HepG2 (cell line): ENCODE results near the gene THSD8. TPM values are rescaled to one million over a fixed set of nuclear protein-coding genes. Genes with fewer than 3 reads are reported as not detected.

Experiments
- ATAC-seq: fragments of 200-7000 bp; cut with Tn5 transposase; 3 replicates; pipeline ENCODE4 v1.9.1; 2020; ENCODE audit warnings: mild to moderate bottlenecking, moderate library complexity
- BruUV-seq: library from RNA; stranded (reverse); fragments of 400-500 nt; replicated peaks from 2 replicates; lab custom pipeline; 2021; lab: Mats Ljungman, UMichigan
- CTCF ChIA-PET: fragments of 300-600 bp; formaldehyde crosslinking; extraction: SDS; loops from one replicate; lab custom pipeline; 2021; ENCODE audit warnings: low total read pairs, inconsistent platforms, low intra/inter-chr PET ratio; lab: Yijun Ruan, JAX
- POLR2A ChIA-PET: fragments of 350-600 bp; sonication (Branson Sonifier 250); formaldehyde crosslinking; loops from one replicate; lab custom pipeline; 2020; ENCODE audit warnings: antibody characterized with exemption, inconsistent platforms; lab: Yijun Ruan, JAX
- DNase-seq: peaks from one replicate; pipeline ENCODE4 v3.0.0-alpha.2; 2015; ENCODE audit warnings: low spot score
- FAIRE-seq: peaks from 3 replicates; lab custom pipeline; 2011; peaks lifted over from hg19 to GRCh38; lab: Jason Lieb, UNC
- H2AFZ ChIP-seq: one replicate; pipeline ENCODE4 v1.6.1; 2011; ENCODE audit warnings: low read length, inconsistent platforms
- H3K27ac ChIP-seq: fragments of 300-600 bp; 3 replicates; pipeline ENCODE4 v1.8.0; 2011; ENCODE audit warnings: mixed run types, mild to moderate bottlenecking, mixed read lengths, low read length, inconsistent platforms; ENCODE audit not compliant: insufficient read depth; ENCODE audit errors: extremely low read length
- H3K27me3 ChIP-seq, 2 experiments: fragments of 200-600 bp in 1 of 2; 2 replicates in 1 of 2; 3 replicates in 1 of 2; pipeline versions ENCODE4 v1.6.0 to v1.8.0; 2011; ENCODE audit warnings: low read length in 2 of 2, mild to moderate bottlenecking in 2 of 2, moderate library complexity in 2 of 2, inconsistent platforms in 1 of 2; ENCODE audit not compliant: insufficient read depth in 2 of 2, control insufficient read depth in 1 of 2
- H3K36me3 ChIP-seq, 2 experiments: fragments of 200-600 bp in 1 of 2; replicated peaks in 1 of 2; 2 replicates in 1 of 2; 3 replicates in 1 of 2; pipeline versions ENCODE4 v1.5.1 to v1.8.0; 2011; ENCODE audit warnings: low read length in 2 of 2, inconsistent platforms in 1 of 2; ENCODE audit not compliant: insufficient read depth in 2 of 2, control insufficient read depth in 1 of 2
- H3K4me1 ChIP-seq: 2 replicates; pipeline ENCODE4 v1.5.1; 2012; ENCODE audit warnings: low read length, inconsistent platforms; ENCODE audit not compliant: insufficient read depth
- H3K4me2 ChIP-seq: 2 replicates; pipeline ENCODE4 v1.6.0; 2011; ENCODE audit warnings: low read depth, low read length, inconsistent platforms
- H3K4me3 ChIP-seq, 3 experiments: fragments of 200-600 bp in 1 of 3; sonication (generic), shearing (Covaris generic) in 1 of 3; replicated peaks in 1 of 3; 2 replicates each; pipeline ENCODE4 v1.5.1; 2011 to 2016; ENCODE audit warnings: low read length in 3 of 3, inconsistent platforms in 2 of 3, low read depth in 2 of 3, mild to moderate bottlenecking in 2 of 3, control low read depth in 1 of 3, mixed read lengths in 1 of 3; ENCODE audit not compliant: insufficient read depth in 1 of 3
- H3K79me2 ChIP-seq: one replicate; pipeline ENCODE4 v1.6.1; 2011; ENCODE audit warnings: low read length, inconsistent platforms; ENCODE audit not compliant: insufficient read depth
- H3K9ac ChIP-seq: 2 replicates; pipeline ENCODE4 v1.6.0; 2011; ENCODE audit warnings: mild to moderate bottlenecking, low read depth, low read length, inconsistent platforms; ENCODE audit not compliant: insufficient read depth
- H3K9me3 ChIP-seq: 2 replicates; pipeline ENCODE4 v1.5.1; 2012; ENCODE audit warnings: mild to moderate bottlenecking, low read length
- H4K20me1 ChIP-seq: 2 replicates; pipeline ENCODE4 v1.6.0; 2011; ENCODE audit warnings: inconsistent platforms, mild to moderate bottlenecking, low read length, moderate library complexity; ENCODE audit not compliant: insufficient read depth
- HNRNPLL ChIP-seq: fragments of 200-400 bp; formaldehyde crosslinking; IDR thresholded peaks from 2 replicates; pipeline ENCODE4 v1.6.1; 2017; ENCODE audit warnings: mild to moderate bottlenecking, low read depth, low read length; ENCODE audit not compliant: poor library complexity, severe bottlenecking
- KAT7 ChIP-seq: IDR thresholded peaks from 2 replicates; pipeline ENCODE4 v1.6.1; 2018; ENCODE audit warnings: borderline replicate concordance, missing compliant biosample characterization
- KMT2B ChIP-seq: IDR thresholded peaks from 2 replicates; pipeline ENCODE4 v1.6.1; 2016; ENCODE audit warnings: missing genetic modification reagents, missing compliant biosample characterization
- SOX6 ChIP-seq, 2 experiments: fragments of 450-650 bp in 1 of 2; sonication (generic) in 1 of 2; formaldehyde crosslinking in 1 of 2; IDR thresholded peaks; 2 replicates each; pipeline versions ENCODE4 v1.4.0 to v1.6.1; 2017 to 2020; ENCODE audit warnings: antibody characterized with exemption in 1 of 2, mild to moderate bottlenecking in 1 of 2, missing genetic modification reagents in 1 of 2
- ZKSCAN1 ChIP-seq: fragments of 150-350 bp; IDR thresholded peaks from 2 replicates; pipeline ENCODE4 v1.6.1; 2014; ENCODE audit warnings: low read length
- ZNF614 ChIP-seq: IDR thresholded peaks from 2 replicates; pipeline ENCODE4 v1.6.1; 2018; ENCODE audit warnings: missing biosample characterization, missing genetic modification reagents, inconsistent platforms, borderline replicate concordance
- ZNF841 ChIP-seq: sonication (generic); formaldehyde crosslinking; IDR thresholded peaks from 2 replicates; pipeline ENCODE4 v1.8.1; 2023; ENCODE audit warnings: missing genetic modification reagents, borderline replicate concordance
- WGBS: methylation state at CpG from one replicate; pipeline ENCODE4 v1.1.6; 2017; ENCODE audit warnings: low lambda C conversion rate; 5-methylcytosine and 5-hydroxymethylcytosine counted together
- in situ Hi-C: cut with HindIII; loops from 2 replicates; pipeline ENCODE4 v1.10.0; 2017; ENCODE audit warnings: low pct_unique_long_range_greater_than_20kb; ENCODE audit not compliant: extremely low pct_ligation_motif_present
- intact Hi-C: fragments of 100-400 bp; cut with micrococcal nuclease; formaldehyde crosslinking; loops from one replicate; pipeline ENCODE4 v1.10.0; 2022; ENCODE audit not compliant: unreplicated experiment
- polyA plus RNA-seq, 8 experiments: library from polyadenylated mRNA; depleted of rRNA in 3 of 8; stranded (reverse) in 7 of 8; unstranded in 1 of 8; fragments of >200 nt; fragmentation: Illumina TruSeq in 4 of 8; extraction: Trizol in 4 of 8; gene quantifications; 2 replicates each; pipeline versions ENCODE4 v1.2.1 to v1.2.3, GENCODE V29; 2011 to 2016; ENCODE audit warnings: low read depth in 4 of 8, missing spikeins in 1 of 8, mixed read lengths in 1 of 8; ENCODE audit not compliant: insufficient read depth in 1 of 8
- total RNA-seq, 5 experiments: library from RNA; depleted of rRNA; stranded (reverse); fragments of >200 nt; fragmentation: Illumina TruSeq; extraction: Trizol; gene quantifications; 2 replicates each; pipeline ENCODE4 v1.2.3, GENCODE V29; 2016; ENCODE audit warnings: low read depth in 1 of 5
- TF ChIP-seq, protein P1 (sequence below), 2 experiments: sonication (generic) in 1 of 2; formaldehyde crosslinking in 1 of 2; IDR thresholded peaks; 2 replicates each; pipeline versions ENCODE4 v1.4.0 to v1.6.1; 2018 to 2020; ENCODE audit warnings: missing genetic modification reagents in 2 of 2, borderline replicate concordance in 1 of 2, low read depth in 1 of 2, mild to moderate bottlenecking in 1 of 2, missing biosample characterization in 1 of 2
- TF ChIP-seq, protein P2 (sequence below): sonication (generic); formaldehyde crosslinking; IDR thresholded peaks from 2 replicates; pipeline ENCODE4 v1.5.0; 2020; ENCODE audit warnings: mild to moderate bottlenecking, missing genetic modification reagents, borderline replicate concordance

THSD8 gene
- total and polyA plus RNA-seq, 2 of the 13 experiments (the other 11 are each of a cell fraction or from before 2014, with no cell fraction given), result 4.8 to 14.9 TPM

DNA sequence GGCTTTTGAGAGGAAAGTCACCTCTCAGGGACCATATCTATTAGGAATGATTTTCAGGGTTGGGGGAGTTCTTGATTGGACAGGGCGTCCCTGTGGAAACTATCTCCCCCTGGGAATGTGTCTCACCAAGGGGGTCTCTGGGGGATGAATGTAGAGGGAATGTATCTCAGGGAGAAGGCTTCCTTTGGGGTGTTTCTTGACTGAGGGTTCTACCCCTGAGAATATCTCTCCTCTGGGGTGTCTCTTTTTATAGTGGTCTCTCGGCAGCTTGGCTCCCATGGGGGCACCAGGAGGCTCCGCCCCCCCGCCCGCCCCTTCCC, 31.5 kb downstream of the THSD8 start:
- POLR2A ChIA-PET, result no interaction called here
- no TSS peak for BruUV-seq
- Histone ChIP-seq H3K9me3 (no peaks in the 10 kb centered on the region), H3K27me3 (peaks cover 0 to 30% of the 10 kb centered on the region in 2 experiments; a peak in 2 of 5 replicates), H3K4me2 (peak overlapping the region; percentile 57), H3K27ac (no peak overlapping the region), H3K9ac (no peak overlapping the region), H3K4me1 (peaks cover 59% of the 10 kb centered on the region), H3K4me3 (peak overlapping the region in 2 of 3 experiments; percentile 15 to 79; a peak in 2 of 6 replicates), H2AFZ (no peak overlapping the region), H3K79me2 (no peaks in the 10 kb centered on the region), H3K36me3 (no peaks in the 10 kb centered on the region), H4K20me1 (no peaks in the 10 kb centered on the region)
- WGBS, result 4% methylated on average over 3 of the region's 5 CpGs
- CTCF ChIA-PET, result no interaction called here
- ATAC-seq, result no peak
- intact Hi-C loops (no loop called here), in situ Hi-C loops (no loop called here)
- DNase-seq, result no peak
- FAIRE-seq, result no peak
- no peak for TF ChIP-seq KAT7 (CRISPR knock-in tag)
- TF ChIP-seq ZNF841 (CRISPR knock-in tag), result no peak
- no peak for TF ChIP-seq ZNF614 (CRISPR knock-in tag)
- TF ChIP-seq, all 625 proteins: peak for 0

DNA sequence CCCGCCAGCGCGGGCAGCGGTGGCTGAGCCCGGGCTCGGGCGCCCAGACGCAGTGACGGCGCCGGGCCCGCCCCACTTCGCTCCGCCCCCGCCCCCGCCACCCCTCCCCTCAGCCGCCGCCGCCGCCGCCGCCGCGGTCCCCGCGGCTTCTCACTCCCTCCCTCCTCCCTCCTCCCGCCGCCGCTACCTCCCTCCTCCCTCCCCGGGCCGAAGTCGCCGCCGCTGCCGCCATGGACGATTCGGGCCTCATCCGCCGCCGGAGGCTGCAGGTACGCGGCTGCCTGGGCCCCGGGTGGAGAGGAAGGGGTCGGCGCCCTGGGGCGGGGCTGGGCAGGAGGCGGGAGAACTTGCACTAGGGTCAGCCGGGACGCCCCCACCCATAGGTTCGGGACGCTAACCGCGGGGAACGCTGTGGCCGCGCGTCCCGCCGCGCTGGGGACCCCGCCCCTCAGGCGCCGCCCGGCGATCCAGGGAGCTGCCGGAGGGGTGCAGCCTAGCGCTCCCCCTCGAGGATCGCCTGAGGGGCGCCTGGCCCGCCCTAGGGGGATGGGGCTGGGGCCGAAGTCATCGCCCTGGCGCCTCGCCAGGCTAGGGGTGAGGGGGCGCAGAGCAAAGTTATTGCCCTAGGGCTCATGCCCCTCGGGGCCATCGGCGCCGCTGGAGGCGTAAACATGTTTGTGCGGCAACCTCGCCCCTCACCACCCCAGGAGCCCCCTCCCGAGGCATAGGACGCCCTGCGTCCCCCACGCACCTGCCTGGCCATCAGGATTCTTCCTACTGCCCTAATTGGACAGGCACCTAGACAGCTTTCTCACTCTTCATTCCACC, 32.1 kb downstream of the THSD8 start:
- FAIRE-seq, result no peak
- in situ Hi-C loops (no loop called here), intact Hi-C loops (no loop called here)
- no TSS peak for BruUV-seq
- H3K27ac ChIP-seq, result no peak overlapping the region
- H3K4me1 ChIP-seq, result peaks cover 55% of the 10 kb centered on the region
- no peaks in the 10 kb centered on the region for H3K9me3 ChIP-seq
- no peaks in the 10 kb centered on the region for H3K79me2 ChIP-seq
- 0 out of 2 replicates have a peak overlapping the region, but pooled peaks have one; percentile 36 for H3K9ac ChIP-seq
- peak overlapping the region; percentile 65 for H3K4me2 ChIP-seq
- WGBS, result under 1% methylated on average over 21 of the region's 87 CpGs
- CTCF ChIA-PET, result no interaction called here
- ATAC-seq, result no peak
- no peak overlapping the region for H2AFZ ChIP-seq
- H4K20me1 ChIP-seq, result no peaks in the 10 kb centered on the region
- peaks cover 0 to 30% of the 10 kb centered on the region in 2 experiments; a peak in 2 of 5 replicates for H3K27me3 ChIP-seq
- peak overlapping the region; percentile 46 to 79 (median 67); a peak in 5 of 6 replicates for H3K4me3 ChIP-seq
- POLR2A ChIA-PET, result no interaction called here
- no peak for DNase-seq
- no peaks in the 10 kb centered on the region for H3K36me3 ChIP-seq
- TF ChIP-seq KMT2B (CRISPR knock-in tag) (no peak), ZKSCAN1 (no peak), HNRNPLL (peak; percentile 28), SOX6 (IDR thresholded peaks at IDR 0.05) (no peak), SOX6 (CRISPR knock-in tag; IDR thresholded peaks at IDR 0.05) (no peak)
- TF ChIP-seq, protein P1, sequence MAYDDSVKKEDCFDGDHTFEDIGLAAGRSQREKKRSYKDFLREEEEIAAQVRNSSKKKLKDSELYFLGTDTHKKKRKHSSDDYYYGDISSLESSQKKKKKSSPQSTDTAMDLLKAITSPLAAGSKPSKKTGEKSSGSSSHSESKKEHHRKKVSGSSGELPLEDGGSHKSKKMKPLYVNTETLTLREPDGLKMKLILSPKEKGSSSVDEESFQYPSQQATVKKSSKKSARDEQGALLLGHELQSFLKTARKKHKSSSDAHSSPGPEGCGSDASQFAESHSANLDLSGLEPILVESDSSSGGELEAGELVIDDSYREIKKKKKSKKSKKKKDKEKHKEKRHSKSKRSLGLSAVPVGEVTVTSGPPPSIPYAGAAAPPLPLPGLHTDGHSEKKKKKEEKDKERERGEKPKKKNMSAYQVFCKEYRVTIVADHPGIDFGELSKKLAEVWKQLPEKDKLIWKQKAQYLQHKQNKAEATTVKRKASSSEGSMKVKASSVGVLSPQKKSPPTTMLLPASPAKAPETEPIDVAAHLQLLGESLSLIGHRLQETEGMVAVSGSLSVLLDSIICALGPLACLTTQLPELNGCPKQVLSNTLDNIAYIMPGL (CRISPR knock-in tag; IDR thresholded peaks at IDR 0.05; ENCODE audit: borderline replicate concordance in 1 of 2, low read depth in 1 of 2), result 0 out of 4 replicates have a peak, but pooled peaks of 1 of the 2 experiments have one; percentile 26
- TF ChIP-seq, protein P2, sequence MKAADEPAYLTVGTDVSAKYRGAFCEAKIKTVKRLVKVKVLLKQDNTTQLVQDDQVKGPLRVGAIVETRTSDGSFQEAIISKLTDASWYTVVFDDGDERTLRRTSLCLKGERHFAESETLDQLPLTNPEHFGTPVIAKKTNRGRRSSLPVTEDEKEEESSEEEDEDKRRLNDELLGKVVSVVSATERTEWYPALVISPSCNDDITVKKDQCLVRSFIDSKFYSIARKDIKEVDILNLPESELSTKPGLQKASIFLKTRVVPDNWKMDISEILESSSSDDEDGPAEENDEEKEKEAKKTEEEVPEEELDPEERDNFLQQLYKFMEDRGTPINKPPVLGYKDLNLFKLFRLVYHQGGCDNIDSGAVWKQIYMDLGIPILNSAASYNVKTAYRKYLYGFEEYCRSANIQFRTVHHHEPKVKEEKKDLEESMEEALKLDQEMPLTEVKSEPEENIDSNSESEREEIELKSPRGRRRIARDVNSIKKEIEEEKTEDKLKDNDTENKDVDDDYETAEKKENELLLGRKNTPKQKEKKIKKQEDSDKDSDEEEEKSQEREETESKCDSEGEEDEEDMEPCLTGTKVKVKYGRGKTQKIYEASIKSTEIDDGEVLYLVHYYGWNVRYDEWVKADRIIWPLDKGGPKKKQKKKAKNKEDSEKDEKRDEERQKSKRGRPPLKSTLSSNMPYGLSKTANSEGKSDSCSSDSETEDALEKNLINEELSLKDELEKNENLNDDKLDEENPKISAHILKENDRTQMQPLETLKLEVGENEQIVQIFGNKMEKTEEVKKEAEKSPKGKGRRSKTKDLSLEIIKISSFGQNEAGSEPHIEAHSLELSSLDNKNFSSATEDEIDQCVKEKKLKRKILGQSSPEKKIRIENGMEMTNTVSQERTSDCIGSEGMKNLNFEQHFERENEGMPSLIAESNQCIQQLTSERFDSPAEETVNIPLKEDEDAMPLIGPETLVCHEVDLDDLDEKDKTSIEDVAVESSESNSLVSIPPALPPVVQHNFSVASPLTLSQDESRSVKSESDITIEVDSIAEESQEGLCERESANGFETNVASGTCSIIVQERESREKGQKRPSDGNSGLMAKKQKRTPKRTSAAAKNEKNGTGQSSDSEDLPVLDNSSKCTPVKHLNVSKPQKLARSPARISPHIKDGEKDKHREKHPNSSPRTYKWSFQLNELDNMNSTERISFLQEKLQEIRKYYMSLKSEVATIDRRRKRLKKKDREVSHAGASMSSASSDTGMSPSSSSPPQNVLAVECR (CRISPR knock-in tag), result 0 out of 2 replicates have a peak, but pooled peaks have one; percentile 35
